K562 (cell line): ENCODE data around the gene JUND. TPM values are rescaled to one million over a fixed set of nuclear protein-coding genes. Genes with fewer than 3 reads are reported as not detected.

Experiments used
- ATAC-seq: fragments of 200-7000 bp; cut with Tn5 transposase; 3 replicates; pipeline ENCODE4 v1.9.1; 2020; ENCODE audit warnings: moderate library complexity
- BruUV-seq: library from RNA; stranded (reverse); fragments of 400-500 nt; replicated peaks from 2 replicates; lab custom pipeline; 2021; lab: Mats Ljungman, UMichigan
- CTCF ChIA-PET: fragments of 300-600 bp; formaldehyde crosslinking; extraction: SDS; loops from one replicate; lab custom pipeline; 2021; ENCODE audit warnings: low intra/inter-chr PET ratio; lab: Yijun Ruan, JAX
- POLR2A ChIA-PET: fragments of 300-600, 350-650 bp; sonication (Branson Sonifier 250); formaldehyde crosslinking; extraction: SDS; loops from one replicate; lab custom pipeline; 2021; ENCODE audit warnings: antibody characterized with exemption, inconsistent platforms; lab: Yijun Ruan, JAX
- DNase-seq, 4 experiments: peaks; one replicate each; pipeline versions ENCODE4 v3.0.0 to v3.0.0-alpha.2; 2011 to 2018; ENCODE audit warnings: low spot score in 3 of 4, mixed read lengths in 3 of 4; ENCODE audit errors: extremely low read depth in 1 of 4
- FAIRE-seq: peaks from 2 replicates; lab custom pipeline; 2011; peaks lifted over from hg19 to GRCh38; lab: Jason Lieb, UNC
- H2AFZ ChIP-seq: 2 replicates; pipeline ENCODE4 v1.6.0; 2011; ENCODE audit warnings: low read depth, low read length, control low read depth, inconsistent platforms
- H3K27ac ChIP-seq: fragments of 200-600 bp; 3 replicates; pipeline ENCODE4 v1.8.0; 2011; ENCODE audit warnings: low read depth, mild to moderate bottlenecking, control low read depth, inconsistent platforms, low read length, moderate library complexity, mixed read lengths; ENCODE audit errors: extremely low read depth
- H3K27me3 ChIP-seq, 2 experiments: fragments of 300-600 bp in 1 of 2; 2 replicates in 1 of 2; 3 replicates in 1 of 2; pipeline versions ENCODE4 v1.6.0 to v1.8.0; 2011; ENCODE audit warnings: inconsistent platforms in 2 of 2, low read length in 2 of 2, mild to moderate bottlenecking in 1 of 2, mixed read lengths in 1 of 2, moderate library complexity in 1 of 2; ENCODE audit not compliant: control insufficient read depth in 2 of 2, insufficient read depth in 2 of 2
- H3K36me3 ChIP-seq: fragments of 300-600 bp; 3 replicates; pipeline ENCODE4 v1.8.0; 2011; ENCODE audit warnings: mild to moderate bottlenecking, low read length, inconsistent platforms; ENCODE audit not compliant: control insufficient read depth, insufficient read depth
- H3K4me1 ChIP-seq, 2 experiments: fragments of 200-600 bp in 1 of 2; replicated peaks in 1 of 2; 2 replicates in 1 of 2; 3 replicates in 1 of 2; pipeline versions ENCODE4 v1.5.1 to v1.8.0; 2011; ENCODE audit warnings: inconsistent platforms in 2 of 2, low read length in 2 of 2, mild to moderate bottlenecking in 1 of 2, mixed read lengths in 1 of 2, moderate library complexity in 1 of 2; ENCODE audit not compliant: control insufficient read depth in 2 of 2, insufficient read depth in 2 of 2
- H3K4me2 ChIP-seq: 2 replicates; pipeline ENCODE4 v1.6.1; 2011; ENCODE audit warnings: low read length, control low read depth, inconsistent platforms, mixed read lengths; ENCODE audit not compliant: insufficient read depth
- H3K4me3 ChIP-seq: fragments of 200-600 bp; sonication (generic), shearing (Covaris generic); 2 replicates; pipeline ENCODE4 v1.5.1; 2016; ENCODE audit warnings: control low read depth, inconsistent platforms
- H3K79me2 ChIP-seq: fragments of 200-600 bp; 3 replicates; pipeline ENCODE4 v1.8.0; 2011; ENCODE audit warnings: low read length, inconsistent platforms; ENCODE audit not compliant: control insufficient read depth, insufficient read depth
- H3K9ac ChIP-seq, 2 experiments: 2 replicates each; pipeline versions ENCODE4 v1.6.0 to v1.6.1; 2011; ENCODE audit warnings: low read depth in 2 of 2, low read length in 2 of 2, control low read depth in 1 of 2, inconsistent platforms in 1 of 2, mild to moderate bottlenecking in 1 of 2, mixed read lengths in 1 of 2; ENCODE audit not compliant: insufficient read depth in 1 of 2
- H3K9me1 ChIP-seq: one replicate; pipeline ENCODE4 v1.6.0; 2011; ENCODE audit warnings: inconsistent platforms, mild to moderate bottlenecking, low read length, moderate library complexity; ENCODE audit not compliant: control insufficient read depth, insufficient read depth
- H3K9me3 ChIP-seq: replicated peaks from 2 replicates; pipeline ENCODE4 v1.5.1; 2011; ENCODE audit warnings: low read depth, low read length, inconsistent platforms; ENCODE audit not compliant: control insufficient read depth, insufficient read depth
- H4K20me1 ChIP-seq: replicated peaks from 2 replicates; pipeline ENCODE4 v1.6.1; 2011; ENCODE audit warnings: low read length, inconsistent platforms, mixed read lengths; ENCODE audit not compliant: control insufficient read depth, insufficient read depth
- CBX3 ChIP-seq, 2 experiments: IDR thresholded peaks; 1 replicate in 1 of 2; 2 replicates in 1 of 2; pipeline ENCODE4 v1.6.1; 2012; ENCODE audit warnings: inconsistent platforms in 2 of 2, low read length in 2 of 2, borderline replicate concordance in 1 of 2, control low read depth in 1 of 2
- CC2D1A ChIP-seq: fragments of 450-650 bp; IDR thresholded peaks from 2 replicates; pipeline ENCODE4 v1.6.1; 2017; ENCODE audit warnings: mild to moderate bottlenecking
- EP300 ChIP-seq: IDR thresholded peaks from 2 replicates; pipeline ENCODE4 v1.6.1; 2012; ENCODE audit warnings: low read length, improper control_type of control experiment
- GTF2B ChIP-seq: IDR thresholded peaks from 2 replicates; pipeline ENCODE4 v1.6.1; 2011; ENCODE audit not compliant: insufficient read length; ENCODE audit errors: extremely low read depth
- MEF2A ChIP-seq: IDR thresholded peaks from 2 replicates; pipeline ENCODE4 v1.6.1; 2011; ENCODE audit warnings: low read depth, mild to moderate bottlenecking, low read length, moderate library complexity; ENCODE audit not compliant: control insufficient read depth
- MTA3 ChIP-seq: fragments of 450-650 bp; formaldehyde crosslinking; IDR thresholded peaks from 2 replicates; pipeline ENCODE4 v1.6.1; 2017; ENCODE audit warnings: mild to moderate bottlenecking, borderline replicate concordance
- MYC ChIP-seq, 2 experiments: fragments of 250-450 bp in 1 of 2; sonication (Bioruptor Pico) in 1 of 2; IDR thresholded peaks; 2 replicates each; pipeline versions ENCODE4 v1.5.1 to v1.6.1; 2012 to 2021; ENCODE audit warnings: low read depth in 2 of 2, borderline replicate concordance in 1 of 2, improper control_type of control experiment in 1 of 2, low read length in 1 of 2, mild to moderate bottlenecking in 1 of 2, moderate library complexity in 1 of 2
- RAD21 ChIP-seq, 2 experiments: fragments of 250-450 bp in 1 of 2; fragments of 450-650 bp in 1 of 2; sonication (Bioruptor Pico) in 1 of 2; formaldehyde crosslinking in 1 of 2; IDR thresholded peaks in 1 of 2; conservative IDR thresholded peaks in 1 of 2; 2 replicates each; pipeline versions ENCODE4 v1.4.0 to v1.8.0; 2020 to 2022; ENCODE audit warnings: mild to moderate bottlenecking in 2 of 2, moderate library complexity in 1 of 2
- SIN3A ChIP-seq, 2 experiments: fragments of 150-350 bp in 1 of 2; IDR thresholded peaks; 2 replicates each; pipeline ENCODE4 v1.6.1; 2011 to 2016; ENCODE audit warnings: borderline replicate concordance in 2 of 2, low read depth in 2 of 2, low read length in 2 of 2, mild to moderate bottlenecking in 2 of 2, moderate library complexity in 2 of 2; ENCODE audit not compliant: control insufficient read depth in 1 of 2
- TBL1XR1 ChIP-seq, 2 experiments: IDR thresholded peaks; 2 replicates each; pipeline ENCODE4 v1.6.1; 2012; ENCODE audit warnings: improper control_type of control experiment in 2 of 2, low read length in 2 of 2, mild to moderate bottlenecking in 1 of 2
- TOE1 ChIP-seq, 2 experiments: fragments of 450-650 bp in 1 of 2; sonication (generic) in 1 of 2; formaldehyde crosslinking in 1 of 2; IDR thresholded peaks; 2 replicates each; pipeline versions ENCODE4 v1.7.1 to v1.8.0; 2016 to 2022; ENCODE audit warnings: borderline replicate concordance in 2 of 2, mild to moderate bottlenecking in 2 of 2, antibody characterized with exemption in 1 of 2, inconsistent platforms in 1 of 2, low read depth in 1 of 2, missing genetic modification reagents in 1 of 2, moderate library complexity in 1 of 2
- VEZF1 ChIP-seq: fragments of 200-800 bp; sonication (Bioruptor generic); IDR thresholded peaks from 2 replicates; pipeline ENCODE4 v1.6.1; 2017; ENCODE audit warnings: missing genetic modification characterization, missing compliant biosample characterization
- YY1 ChIP-seq, 3 experiments: IDR thresholded peaks; 2 replicates each; pipeline ENCODE4 v1.6.1; 2011; ENCODE audit warnings: low read length in 2 of 3, mild to moderate bottlenecking in 2 of 3, moderate library complexity in 2 of 3, borderline replicate concordance in 1 of 3, control low read depth in 1 of 3, low read depth in 1 of 3; ENCODE audit not compliant: insufficient read depth in 3 of 3, insufficient replicate concordance in 2 of 3, control insufficient read depth in 1 of 3, insufficient read length in 1 of 3; ENCODE audit errors: extremely low read depth in 1 of 3
- ZFP36 ChIP-seq: fragments of 150-350 bp; IDR thresholded peaks from 2 replicates; pipeline ENCODE4 v1.6.1; 2018; ENCODE audit warnings: low read length, low read depth; ENCODE audit not compliant: partially characterized antibody
- WGBS: fragments of 100-300 bp; shearing (Covaris generic); methylation state at CpG from one replicate; pipeline ENCODE4 v1.1.6; 2016; ENCODE audit warnings: low coverage, mixed read lengths; ENCODE audit not compliant: insufficient coverage; ENCODE audit errors: missing lambda C conversion rate; 5-methylcytosine and 5-hydroxymethylcytosine counted together
- in situ Hi-C: fragments of 300-500 bp; cut with MboI; formaldehyde crosslinking; loops from 4 replicates; pipeline ENCODE4 v1.15.0; 2018; ENCODE audit warnings: inconsistent platforms, mixed read lengths
- intact Hi-C: fragments of 100-400 bp; cut with micrococcal nuclease; formaldehyde crosslinking; loops from 2 replicates; pipeline ENCODE4 v1.14.2; 2022
- polyA plus RNA-seq, 8 experiments: library from polyadenylated mRNA; depleted of rRNA in 4 of 8; stranded (reverse) in 5 of 8; unstranded in 3 of 8; fragments of >200 nt; fragmentation: Nextera tagmentation in 2 of 8; fragmentation: Illumina TruSeq in 1 of 8; extraction: Ambion mirVana in 2 of 8; extraction: Trizol in 1 of 8; gene quantifications; 2 replicates each; pipeline versions ENCODE4 v1.2.1 to v1.2.3, GENCODE V29; 2011 to 2014; ENCODE audit warnings: inconsistent platforms in 1 of 8, missing spikeins in 1 of 8
- total RNA-seq, 7 experiments: library from RNA; depleted of rRNA in 6 of 7; stranded (reverse); fragments of >200 nt in 6 of 7; fragmentation: Illumina TruSeq in 2 of 7; extraction: Trizol in 2 of 7; gene quantifications; 2 replicates each; pipeline versions ENCODE4 v1.2.1 to v1.2.3, GENCODE V29; 2011 to 2021; ENCODE audit warnings: low replicate concordance in 1 of 7

JUND gene
- total and polyA plus RNA-seq, 9 of the 15 experiments (the other 6 are each of a cell fraction or from before 2014, with no cell fraction given): 6.4 to 286 (median 42.3) TPM

- Histone ChIP-seq H3K4me2 (peak overlapping the region; percentile 54), H3K36me3 (no peaks in the 10 kb centered on the region), H3K9me1 (peaks cover 3% of the 10 kb centered on the region), H3K79me2 (no peaks in the 10 kb centered on the region), H3K4me3 (no peak overlapping the region), H2AFZ (peak overlapping the region; percentile 71; the same call in 1 of the 2 replicates), H3K27ac (no peak overlapping the region), H3K9me3 (no peaks in the 10 kb centered on the region), H3K27me3 (peaks cover 4 to 6% of the 10 kb centered on the region in 2 experiments; a peak in 2 of 5 replicates), H3K4me1 (peaks cover 5 to 24% of the 10 kb centered on the region in 2 experiments; a peak in 3 of 5 replicates), H4K20me1 (no peaks in the 10 kb centered on the region), H3K9ac (no peak overlapping the region)
- FAIRE-seq (peak; percentile 95), DNase-seq (peak; percentile 77 to 84 (median 79)), ATAC-seq (peak; percentile 86)
- POLR2A ChIA-PET: interaction anchor here (0.5 to 1.8 kb wide), 6 partner anchors 8 to 247 kb away, joined by 3 to 6 read pairs (median 3); no protein-coding TSS in a partner anchor
- intact Hi-C loops: loop anchor here (1.0 to 5.0 kb wide), 3 partner anchors 43 to 189 kb away; no protein-coding TSS in a partner anchor
- in situ Hi-C loops: loop anchor here (5.0 kb wide), 1 partner anchor 44 kb away; no protein-coding TSS in a partner anchor
- BruUV-seq: no TSS peak
- 15% methylated on average over 19 of the region's 23 CpGs for WGBS
- CTCF ChIA-PET: interaction anchor here (0.7 to 3.0 kb wide), 8 partner anchors 12 to 245 kb away, joined by 3 to 55 read pairs (median 5); partner anchors contain the start of genes ARRDC2 and RAB3A
- TF ChIP-seq CBX3 (IDR thresholded peaks at IDR 0.05; ENCODE audit: borderline replicate concordance in 1 of 2, low read length in 2 of 2): no peak
- TF ChIP-seq CC2D1A: peak; percentile 87
- TF ChIP-seq YY1 (IDR thresholded peaks at IDR 0.05; ENCODE audit: borderline replicate concordance in 1 of 3, control insufficient read depth in 1 of 3, extremely low read depth in 1 of 3, insufficient read depth in 3 of 3, insufficient read length in 1 of 3, insufficient replicate concordance in 2 of 3, low read depth in 1 of 3, low read length in 2 of 3): peak in 1 of 3 experiments; percentile 7
- no peak for TF ChIP-seq MTA3
- 0 out of 2 replicates have a peak, but pooled peaks have one; percentile 7 for TF ChIP-seq EP300
- TF ChIP-seq MEF2A: no peak
- peak; percentile 95 to 99 for TF ChIP-seq RAD21 (CRISPR knock-in tag; conservative IDR thresholded peaks at IDR 0.05 in 1 of 2, IDR thresholded peaks at IDR 0.05 in 1 of 2)
- TF ChIP-seq TBL1XR1 (IDR thresholded peaks at IDR 0.05; ENCODE audit: low read length in 2 of 2): peak in 1 of 2 experiments; percentile 37; a peak in 1 of 4 replicates
- TF ChIP-seq MYC (IDR thresholded peaks at IDR 0.05; ENCODE audit: low read depth, low read length): peak; percentile 44; the same call in 1 of the 2 replicates
- TF ChIP-seq MYC (CRISPR knock-in tag; IDR thresholded peaks at IDR 0.05; ENCODE audit: borderline replicate concordance, low read depth): no peak
- no peak for TF ChIP-seq SIN3A (IDR thresholded peaks at IDR 0.05; ENCODE audit: borderline replicate concordance in 2 of 2, control insufficient read depth in 1 of 2, low read depth in 2 of 2, low read length in 2 of 2)
- TF ChIP-seq TOE1 (IDR thresholded peaks at IDR 0.05; ENCODE audit: borderline replicate concordance): peak; percentile 14; the same call in 1 of the 2 replicates
- no peak for TF ChIP-seq TOE1 (CRISPR knock-in tag; IDR thresholded peaks at IDR 0.05; ENCODE audit: borderline replicate concordance, low read depth)
- TF ChIP-seq VEZF1 (CRISPR knock-in tag): peak; percentile 70
- no peak for TF ChIP-seq GTF2B
- peak; percentile 70 for TF ChIP-seq ZFP36
These were observed 29.6 kb downstream of the JUND start for GRCh38 chr19:18251587-18252369.
